Fibroblast of skin of scalp (primary cell): ENCODE data around the gene EWSR1.

Experiments used
- DNase-seq: peaks from one replicate; pipeline ENCODE4 v3.0.0-alpha.2; 2013

EWSR1 gene

GRCh38 chr22:29306835-29307595 lies 38.9 kb downstream of the EWSR1 start:
- peak; percentile 82 for DNase-seq

GRCh38 chr22:29307596-29308147 lies 39.6 kb downstream of the EWSR1 start:
- DNase-seq: no peak

- no peak for DNase-seq
These were observed 40.2 kb downstream of the EWSR1 start for GRCh38 chr22:29308148-29308790.

GRCh38 chr22:29308791-29309262 lies 40.8 kb downstream of the EWSR1 start:
- peak; percentile 39 for DNase-seq

- DNase-seq: no peak
These were observed 41.4 kb downstream of the EWSR1 start for GRCh38 chr22:29309332-29310064.

- no peak for DNase-seq
These were observed 42.2 kb downstream of the EWSR1 start for GRCh38 chr22:29310065-29310862.

GRCh38 chr22:29310863-29311339 lies 42.8 kb downstream of the EWSR1 start:
- DNase-seq: peak; percentile 97

- no peak for DNase-seq
These were observed 43.6 kb downstream of the EWSR1 start for GRCh38 chr22:29311464-29312217.

GRCh38 chr22:29312218-29313125 lies 44.4 kb downstream of the EWSR1 start:
- no peak for DNase-seq

- peak; percentile 38 for DNase-seq
These were observed 45.1 kb downstream of the EWSR1 start for GRCh38 chr22:29313126-29313575.

- DNase-seq: no peak
These were observed 45.8 kb downstream of the EWSR1 start for GRCh38 chr22:29313576-29314466.

GRCh38 chr22:29314537-29315285 lies 46.6 kb downstream of the EWSR1 start:
- no peak for DNase-seq

- DNase-seq: no peak
These were observed 47.4 kb downstream of the EWSR1 start, which contains the start of gene RASL10A for GRCh38 chr22:29315286-29316140. Gene RASL10A (minus strand): TSS chr22:29315697. CDS start chr22:29315246, 451 bp downstream.

- no peak for DNase-seq
These were observed 48.2 kb downstream of the EWSR1 start for GRCh38 chr22:29316141-29316828.

- no peak for DNase-seq
These were observed 49.9 kb downstream of the EWSR1 start for GRCh38 chr22:29317827-29318454.

GRCh38 chr22:29319072-29319471 lies 51.0 kb downstream of the EWSR1 start:
- DNase-seq: no peak
